ENCODE measurements around the gene MCEE.
A peak's percentile ranks its signal among the peaks of the same experiment; 100 is the strongest.

- TF ChIP-seq CTCF (IDR thresholded peaks at IDR 0.05): no peak
- TF ChIP-seq POLR2A (IDR thresholded peaks at IDR 0.05): peak in 1 of 4 donors; percentile 58
Measured at GRCh38 chr2:71064754-71065621, 65.0 kb downstream of the MCEE start.
